ENCODE measurements around the gene SNRPE. TPM values are rescaled to one million over a fixed set of nuclear protein-coding genes. Genes with fewer than 3 reads are reported as not detected.

SNRPE gene
- total and polyA plus RNA-seq, 4 donors = 12.9 to 128 (median 36.4) TPM

DNA sequence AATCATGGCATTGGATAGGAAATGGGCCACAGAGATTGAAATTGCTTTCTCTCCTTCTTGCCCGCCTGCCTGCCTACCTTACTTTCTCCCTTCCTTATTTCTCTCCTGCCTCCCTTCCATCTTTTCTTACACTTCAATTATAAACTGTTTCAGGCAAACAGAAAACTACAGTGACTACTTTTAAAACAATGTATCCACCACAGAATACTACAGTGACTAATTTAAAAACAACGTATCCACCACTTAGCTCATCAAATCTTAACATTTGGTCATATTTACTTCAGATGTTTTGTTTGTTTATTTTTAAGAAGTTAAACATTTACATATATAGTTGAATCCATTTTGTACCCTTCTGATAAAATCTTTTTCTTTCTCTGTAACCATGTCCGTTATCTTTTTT, 54.4 kb downstream of the SNRPE start:
- Histone ChIP-seq H3K4me1 (ENCODE audit: control insufficient read depth in 4 of 4, insufficient read depth in 4 of 4, low read length in 3 of 4) (peaks cover 0 to 10% (median 7%) of the 10 kb centered on the region in 4 donors), H3K36me3 (ENCODE audit: control insufficient read depth in 4 of 4, insufficient read depth in 3 of 4, low read depth in 1 of 4, low read length in 3 of 4) (no peaks in the 10 kb centered on the region), H3K27ac (ENCODE audit: low read depth in 1 of 2, low read length in 2 of 2) (no peak overlapping the region), H3K9me3 (ENCODE audit: control insufficient read depth in 4 of 4, low read length in 3 of 4) (no peaks in the 10 kb centered on the region), H3K27me3 (ENCODE audit: control insufficient read depth in 4 of 4, insufficient read depth in 4 of 4, low read length in 3 of 4) (no peaks in the 10 kb centered on the region), H3K9ac (ENCODE audit: low read depth in 1 of 2, low read length in 2 of 2) (no peak overlapping the region), H3K4me3 (ENCODE audit: low read depth in 1 of 3, low read length in 3 of 3) (no peak overlapping the region)
- 88% methylated on average over 3 of the region's 3 CpGs for WGBS
- TF ChIP-seq FOXA1 (IDR thresholded peaks at IDR 0.05) = no peak
- no peak for DNase-seq (ENCODE audit: low spot score)

DNA sequence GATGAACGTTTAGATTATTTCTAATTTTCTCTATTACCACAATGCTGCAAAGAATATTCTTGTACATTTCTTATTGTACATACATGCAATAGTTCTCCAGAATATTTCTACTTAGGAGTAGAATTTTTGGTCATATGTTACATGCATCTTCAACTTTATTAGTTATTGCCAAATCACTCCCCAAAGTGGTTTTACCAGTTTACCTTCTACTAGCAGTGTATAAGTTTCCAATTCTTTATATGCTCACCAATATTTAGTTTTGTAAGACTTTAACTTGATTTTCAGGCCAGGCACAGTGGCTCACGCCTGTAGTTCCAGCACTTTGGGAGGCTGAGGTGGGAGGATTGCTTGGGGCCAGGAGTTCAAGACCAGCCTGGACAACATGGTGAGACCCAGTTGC, 55.4 kb downstream of the SNRPE start:
- H3K4me1 ChIP-seq (ENCODE audit: control insufficient read depth in 4 of 4, insufficient read depth in 4 of 4, low read length in 3 of 4) = peaks cover 0 to 10% (median 7%) of the 10 kb centered on the region in 4 donors
- H3K4me3 ChIP-seq (ENCODE audit: low read depth in 1 of 3, low read length in 3 of 3) = no peak overlapping the region
- H3K9me3 ChIP-seq (ENCODE audit: control insufficient read depth in 4 of 4, low read length in 3 of 4) = no peaks in the 10 kb centered on the region
- no peak for DNase-seq (ENCODE audit: low spot score)
- TF ChIP-seq GABPA (IDR thresholded peaks at IDR 0.05 in 1 of 2, conservative IDR thresholded peaks at IDR 0.05 in 1 of 2) = no peak
- no peak for TF ChIP-seq SP1 (IDR thresholded peaks at IDR 0.05)
- TF ChIP-seq FOXA1 (IDR thresholded peaks at IDR 0.05) = no peak
- no peak for TF ChIP-seq TAF1 (conservative IDR thresholded peaks at IDR 0.05)
- TF ChIP-seq HNF4G (IDR thresholded peaks at IDR 0.05) = no peak
- no peak for TF ChIP-seq FOXA2 (IDR thresholded peaks at IDR 0.05)
- TF ChIP-seq RAD21 (IDR thresholded peaks at IDR 0.05) = no peak
- WGBS = 93% methylated on average over 2 of the region's 2 CpGs
- H3K27me3 ChIP-seq (ENCODE audit: control insufficient read depth in 4 of 4, insufficient read depth in 4 of 4, low read length in 3 of 4) = no peaks in the 10 kb centered on the region
- no peak overlapping the region for H3K27ac ChIP-seq (ENCODE audit: low read depth in 1 of 2, low read length in 2 of 2)
- H3K36me3 ChIP-seq (ENCODE audit: control insufficient read depth in 4 of 4, insufficient read depth in 3 of 4, low read depth in 1 of 4, low read length in 3 of 4) = no peaks in the 10 kb centered on the region
- no peak overlapping the region for H3K9ac ChIP-seq (ENCODE audit: low read depth in 1 of 2, low read length in 2 of 2)

Small RNA genes within 50 kb of the gene (small RNA-seq; reads per million reads assigned to genes)
- not detected for gene HSPE1P6

Other genes with a start within 250 kb of the SNRPE start
- 10 to 100 TPM; 38.6 to 43.6 TPM for gene ATP2B4, start 234.8 kb upstream of the SNRPE start, total RNA-seq
- 10 to 100 TPM in 1 of 2 donors, 1 to 10 TPM in 1; 9.6 to 30.6 TPM for gene ATP2B4, start 234.8 kb upstream of the SNRPE start, polyA plus RNA-seq
- under 1 TPM; 0.56 to 0.67 TPM for gene LAX1, start 96.4 kb upstream of the SNRPE start, total RNA-seq
- gene LAX1, start 96.4 kb upstream of the SNRPE start, polyA plus RNA-seq = under 1 TPM; 0.21 TPM
- gene ZBED6, start 66.0 kb upstream of the SNRPE start, total RNA-seq = 10 to 100 TPM in 1 of 2 donors, 1 to 10 TPM in 1; 4.9 to 14.1 TPM
- gene ZBED6, start 66.0 kb upstream of the SNRPE start, polyA plus RNA-seq = 1 to 10 TPM; 2.4 to 2.9 TPM
- 10 to 100 TPM; 39.1 to 76.8 TPM for gene ZC3H11A, start 66.0 kb upstream of the SNRPE start, total RNA-seq
- 10 to 100 TPM; 14.9 to 21.2 TPM for gene ZC3H11A, start 66.0 kb upstream of the SNRPE start, polyA plus RNA-seq
- gene SOX13, start 211.5 kb downstream of the SNRPE start, total RNA-seq = 10 to 100 TPM in 1 of 2 donors, 1 to 10 TPM in 1; 8.4 to 15.5 TPM
- 1 to 10 TPM; 7.8 to 9.1 TPM for gene SOX13, start 211.5 kb downstream of the SNRPE start, polyA plus RNA-seq